Measurements from ENCODE around the gene CRHR2.
"Not testable (repeated sequence)": the region's sequence is repeated elsewhere in the genome, so short reads cannot be mapped to it uniquely, and the experiment has no call there.

CRHR2 gene

DNA sequence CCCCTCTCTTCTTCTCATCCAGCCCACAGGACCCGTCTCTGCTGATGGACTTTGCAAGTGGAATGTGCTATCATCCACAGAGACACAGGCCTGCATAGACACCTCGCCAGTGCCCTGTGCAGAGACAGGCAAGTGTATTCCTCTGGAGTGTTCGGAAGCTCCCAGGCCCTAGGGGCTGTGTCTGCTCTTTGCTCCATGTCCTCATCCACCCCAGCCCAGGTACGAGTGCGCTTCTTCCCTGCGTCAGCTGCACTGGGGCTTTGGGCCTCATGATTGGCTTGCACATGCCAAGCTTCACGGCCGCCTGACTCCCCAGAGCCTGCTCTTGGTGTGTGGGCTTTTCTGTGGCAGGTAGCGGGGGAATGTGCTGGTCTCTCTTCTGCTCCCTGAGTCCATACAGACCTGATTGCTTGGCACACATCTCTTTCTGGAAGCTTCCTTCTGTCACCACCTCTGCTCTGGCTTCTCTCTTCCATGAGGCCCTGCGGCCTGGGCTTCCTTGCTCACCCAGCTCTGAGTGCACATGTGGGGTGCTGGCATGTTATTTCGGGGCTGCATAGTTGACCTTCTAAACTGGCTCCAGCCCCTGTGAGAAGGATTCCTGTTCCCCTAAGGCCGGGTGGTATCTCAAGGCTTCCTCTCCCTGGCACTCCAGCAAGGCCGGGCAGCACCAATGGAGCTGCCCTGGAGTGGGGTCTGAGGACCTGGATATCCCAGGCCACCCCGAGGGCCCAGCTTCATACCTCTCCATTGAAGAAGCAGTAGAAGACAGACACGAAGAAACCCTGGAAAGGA is 27.8 kb downstream of the CRHR2 start:
- no peak for TF ChIP-seq JUND (IDR thresholded peaks at IDR 0.05; ENCODE audit: low read depth)
- in situ Hi-C loops (cut with HindIII; ENCODE audit: low pct_unique_long_range_greater_than_20kb, low sequenced_read_pairs), result no loop called here

DNA sequence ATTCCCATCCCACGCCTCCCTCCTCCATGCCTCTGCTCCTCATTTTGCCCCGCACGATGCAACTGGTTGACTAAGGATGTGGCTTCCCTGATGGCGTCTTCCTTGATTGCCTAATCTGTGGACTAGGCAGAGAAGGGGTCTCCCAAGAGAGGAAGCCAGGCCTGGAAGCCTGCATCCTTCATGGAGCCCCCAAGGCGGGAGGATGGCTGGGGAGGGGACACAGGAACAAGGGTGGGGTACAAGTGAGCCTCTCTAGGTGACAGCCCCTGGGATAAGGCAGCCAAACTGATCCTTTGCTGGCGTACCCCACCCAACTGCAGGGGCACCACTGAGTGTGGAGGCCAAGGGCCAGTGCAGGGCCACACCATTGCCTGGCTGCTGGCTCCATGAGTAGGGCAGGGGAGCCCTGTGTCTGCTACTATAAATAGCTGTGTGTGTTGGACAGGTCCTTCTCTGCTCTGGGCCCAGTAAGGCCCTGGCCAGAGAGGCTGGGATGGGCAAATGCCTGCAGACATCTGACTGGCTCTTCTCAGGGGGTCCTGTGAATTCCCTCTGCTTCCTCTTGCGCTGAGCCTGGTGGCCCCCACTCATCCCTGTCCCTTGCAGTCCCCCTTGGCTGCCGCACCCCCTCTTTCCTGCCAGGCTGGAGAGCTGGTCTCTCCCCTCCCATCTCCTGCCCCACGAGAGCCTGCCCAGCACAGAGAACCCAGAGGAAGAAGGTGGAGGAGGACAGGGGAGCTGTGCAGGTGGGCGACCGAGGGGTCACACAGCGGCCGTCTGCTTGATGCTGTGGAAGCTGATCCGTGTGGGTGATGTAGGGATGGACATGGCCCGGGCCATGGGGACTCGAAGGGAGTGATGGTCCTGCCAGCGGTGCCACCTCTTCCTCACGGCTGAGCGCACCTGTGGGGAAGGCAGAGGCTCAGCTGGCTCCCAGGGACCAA is 29.3 kb downstream of the CRHR2 start:
- DNase-seq (ENCODE audit: low read depth in 1 of 2, low spot score in 1 of 2), result no peak
- TF ChIP-seq JUND (IDR thresholded peaks at IDR 0.05; ENCODE audit: low read depth), result no peak
- in situ Hi-C loops (cut with HindIII; ENCODE audit: low pct_unique_long_range_greater_than_20kb, low sequenced_read_pairs), result no loop called here

More for the DNA sequence above, 27.8 kb downstream of the CRHR2 start:
- DNase-seq (ENCODE audit: low read depth in 1 of 2, low spot score in 1 of 2), result no peak

DNA sequence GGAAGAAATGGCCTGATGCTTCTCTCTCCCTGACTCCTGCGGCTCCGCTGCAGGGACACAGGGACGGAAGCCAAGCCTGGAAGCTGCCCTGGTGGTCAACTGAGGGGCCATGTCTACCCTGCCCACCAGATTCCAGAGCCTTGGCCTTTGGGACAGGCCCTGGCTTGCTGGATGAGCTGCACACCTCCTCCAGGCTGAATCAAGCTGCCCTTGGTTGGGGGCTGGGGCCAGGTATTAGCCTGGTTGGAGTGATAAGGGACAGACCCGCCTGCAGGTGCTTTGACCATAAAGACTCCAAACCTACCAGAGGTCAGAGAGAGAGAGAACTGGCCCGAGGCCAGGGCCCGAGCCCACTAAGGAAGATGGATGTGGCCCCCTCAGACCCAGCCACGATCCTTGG is 30.1 kb downstream of the CRHR2 start:
- in situ Hi-C loops (cut with HindIII; ENCODE audit: low pct_unique_long_range_greater_than_20kb, low sequenced_read_pairs), result no loop called here
- DNase-seq (ENCODE audit: low read depth in 1 of 2, low spot score in 1 of 2), result no peak
- TF ChIP-seq JUND (IDR thresholded peaks at IDR 0.05; ENCODE audit: low read depth), result no peak

DNA sequence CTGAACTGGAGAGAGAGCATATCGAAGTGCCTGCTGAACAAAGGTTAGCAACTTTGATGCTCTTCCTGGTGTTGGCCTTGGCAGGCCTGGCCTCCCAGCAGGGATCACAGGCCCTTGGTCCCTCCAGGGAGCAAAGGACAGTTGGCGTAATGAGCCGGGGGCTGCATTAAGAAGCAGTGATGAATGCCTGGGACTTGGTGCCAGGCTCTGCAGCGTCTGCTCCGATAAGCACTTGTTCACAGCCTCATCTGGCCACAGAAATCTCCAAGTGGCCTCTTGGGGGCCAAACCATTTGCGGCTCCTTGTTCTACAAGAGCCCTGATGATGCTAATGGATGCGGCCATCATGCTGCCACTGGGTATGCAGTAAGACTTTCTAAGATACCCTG is 31.8 kb downstream of the CRHR2 start:
- TF ChIP-seq JUND (IDR thresholded peaks at IDR 0.05; ENCODE audit: low read depth), result no peak
- DNase-seq (ENCODE audit: low read depth in 1 of 2, low spot score in 1 of 2), result no peak
- in situ Hi-C loops (cut with HindIII; ENCODE audit: low pct_unique_long_range_greater_than_20kb, low sequenced_read_pairs), result no loop called here

DNA sequence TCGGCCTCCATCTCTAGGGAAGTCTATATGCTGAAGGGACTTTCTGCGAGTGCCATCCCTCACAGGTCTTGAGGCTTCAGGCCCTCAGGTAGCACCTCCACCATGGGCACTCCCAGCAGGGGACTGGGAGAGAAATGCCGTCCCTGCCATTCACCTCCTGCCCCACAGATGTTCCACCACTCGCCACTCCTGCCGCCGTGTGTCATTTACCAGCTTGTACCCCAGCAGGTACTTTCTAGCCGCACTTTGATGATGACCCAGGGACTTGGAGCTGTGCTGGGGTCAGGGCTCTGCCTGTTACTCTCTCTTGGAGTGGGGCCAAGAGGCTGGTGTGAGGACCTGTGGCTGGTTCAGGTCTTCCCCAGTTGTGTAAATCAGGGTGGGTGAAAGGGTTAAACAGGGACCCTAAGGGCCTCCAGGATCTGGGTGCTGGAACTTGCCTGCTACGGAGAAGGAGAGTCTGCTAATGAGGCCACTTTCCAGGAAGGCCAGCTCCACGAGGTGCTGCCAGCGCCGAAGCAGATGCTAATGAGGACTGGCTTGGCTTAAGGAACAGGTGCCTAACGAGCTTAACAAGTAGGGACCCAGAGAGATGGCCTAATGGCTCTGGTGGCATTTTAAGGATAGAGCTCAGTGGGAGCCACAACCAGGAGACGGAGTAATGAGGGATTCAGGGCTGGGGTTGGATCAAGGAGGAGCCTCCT is 32.4 kb downstream of the CRHR2 start:
- no peak for TF ChIP-seq JUND (IDR thresholded peaks at IDR 0.05; ENCODE audit: low read depth)
- no peak for DNase-seq (ENCODE audit: low read depth in 1 of 2, low spot score in 1 of 2)
- in situ Hi-C loops (cut with HindIII; ENCODE audit: low pct_unique_long_range_greater_than_20kb, low sequenced_read_pairs), result no loop called here

DNA sequence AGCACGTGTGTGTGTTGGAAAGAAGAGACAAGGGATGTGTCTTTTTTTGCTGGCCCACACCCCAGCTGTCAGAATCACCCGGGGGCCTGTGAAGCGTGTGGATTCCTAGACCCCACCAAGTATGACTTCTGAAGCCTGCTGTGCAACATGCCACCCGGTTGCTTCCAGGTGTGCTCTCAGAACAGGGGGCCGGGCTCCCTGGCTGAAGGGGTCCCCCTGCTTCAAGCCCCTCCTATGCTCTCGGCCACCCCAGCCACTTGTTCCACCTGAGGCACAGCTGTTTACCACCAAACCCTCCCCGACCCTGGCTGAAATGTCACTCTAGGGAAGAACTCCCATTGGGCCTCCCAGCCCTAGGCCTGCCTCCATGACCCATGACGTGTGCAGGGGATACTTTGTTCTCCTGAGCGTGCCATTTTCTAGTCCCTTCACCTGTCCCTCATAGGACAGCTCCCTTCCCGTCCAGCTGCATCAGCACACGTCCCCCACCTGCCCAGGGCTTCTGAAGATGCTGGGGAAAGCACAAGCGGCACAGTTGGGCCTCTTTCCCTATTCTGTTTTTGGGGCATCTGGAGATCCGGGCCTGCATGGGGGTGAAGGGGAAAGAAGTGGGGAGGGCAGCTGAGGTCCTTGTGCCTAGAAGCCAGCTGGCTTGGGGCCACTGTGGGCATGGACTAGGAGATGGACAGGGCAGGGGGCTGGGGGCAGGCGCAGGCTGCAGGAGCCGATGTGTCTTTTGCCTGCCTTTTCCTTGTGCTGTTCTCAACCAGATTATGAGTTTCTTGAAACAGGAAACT is 33.3 kb downstream of the CRHR2 start:
- no peak for DNase-seq (ENCODE audit: low read depth in 1 of 2, low spot score in 1 of 2)
- in situ Hi-C loops (cut with HindIII; ENCODE audit: low pct_unique_long_range_greater_than_20kb, low sequenced_read_pairs), result no loop called here
- no peak for TF ChIP-seq JUND (IDR thresholded peaks at IDR 0.05; ENCODE audit: low read depth)

DNA sequence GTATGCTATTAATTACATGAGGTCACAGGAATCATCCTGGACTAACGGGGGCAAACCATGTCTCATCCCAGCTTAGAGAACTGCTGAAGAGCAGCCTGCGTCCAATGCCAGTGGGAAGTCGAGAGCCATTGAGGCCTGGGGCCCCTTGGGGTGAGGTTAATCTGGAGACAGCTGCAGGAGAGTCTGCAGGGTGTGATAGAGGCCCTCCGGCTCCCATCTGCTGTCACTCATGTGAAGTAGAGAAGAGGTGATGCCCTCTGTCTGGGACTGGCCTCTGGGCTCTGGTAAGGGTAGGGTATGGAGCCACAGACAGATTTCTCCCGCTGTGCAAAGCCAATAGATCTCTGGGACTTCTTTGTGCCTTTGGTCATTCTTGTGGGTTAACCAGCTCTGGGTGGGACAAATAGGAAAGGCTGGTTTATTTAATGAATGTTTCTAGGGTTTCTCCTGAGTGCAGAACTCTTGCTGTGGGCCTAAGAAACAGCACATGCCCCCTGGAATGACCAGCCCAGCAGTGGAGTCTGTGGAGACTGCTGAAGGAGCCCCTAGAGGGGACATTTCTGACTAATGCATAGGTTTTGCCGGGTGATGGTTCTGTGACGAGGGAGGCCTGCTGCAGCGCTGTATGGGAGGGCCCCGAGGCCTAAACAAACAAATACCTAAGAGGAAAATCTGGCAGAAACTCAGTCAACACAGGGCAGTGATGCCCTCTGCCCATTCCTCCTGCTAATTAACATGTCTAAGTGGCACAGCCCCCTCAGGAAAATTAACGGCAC is 34.5 kb downstream of the CRHR2 start:
- DNase-seq (ENCODE audit: low read depth in 1 of 2, low spot score in 1 of 2), result peak; percentile 35 to 41
- in situ Hi-C loops (cut with HindIII; ENCODE audit: low pct_unique_long_range_greater_than_20kb, low sequenced_read_pairs), result no loop called here

DNA sequence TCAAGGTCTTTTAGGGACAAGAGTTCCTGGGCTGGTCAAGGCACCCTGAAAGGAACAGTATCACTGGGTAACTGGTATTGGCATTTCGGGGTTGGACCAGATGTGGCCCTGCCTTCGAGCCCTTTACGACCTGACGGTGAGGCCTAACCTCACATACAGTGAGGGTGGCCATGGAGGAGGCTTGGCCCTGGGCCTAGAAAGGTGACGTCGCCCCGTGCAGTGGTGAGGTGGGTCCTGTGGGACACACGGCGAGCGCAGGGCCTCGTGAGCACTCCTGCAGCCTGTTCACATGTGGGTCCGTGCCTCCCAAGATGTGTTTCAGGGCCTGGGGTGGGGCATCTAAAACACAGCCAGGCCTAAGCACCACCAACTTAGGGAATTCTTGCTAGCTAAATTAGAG is 36.1 kb downstream of the CRHR2 start:
- in situ Hi-C loops (cut with HindIII; ENCODE audit: low pct_unique_long_range_greater_than_20kb, low sequenced_read_pairs), result no loop called here
- no peak for DNase-seq (ENCODE audit: low read depth in 1 of 2, low spot score in 1 of 2)
- TF ChIP-seq JUND (IDR thresholded peaks at IDR 0.05; ENCODE audit: low read depth), result no peak

More for the DNA sequence above, 34.5 kb downstream of the CRHR2 start:
- no peak for TF ChIP-seq JUND (IDR thresholded peaks at IDR 0.05; ENCODE audit: low read depth)

DNA sequence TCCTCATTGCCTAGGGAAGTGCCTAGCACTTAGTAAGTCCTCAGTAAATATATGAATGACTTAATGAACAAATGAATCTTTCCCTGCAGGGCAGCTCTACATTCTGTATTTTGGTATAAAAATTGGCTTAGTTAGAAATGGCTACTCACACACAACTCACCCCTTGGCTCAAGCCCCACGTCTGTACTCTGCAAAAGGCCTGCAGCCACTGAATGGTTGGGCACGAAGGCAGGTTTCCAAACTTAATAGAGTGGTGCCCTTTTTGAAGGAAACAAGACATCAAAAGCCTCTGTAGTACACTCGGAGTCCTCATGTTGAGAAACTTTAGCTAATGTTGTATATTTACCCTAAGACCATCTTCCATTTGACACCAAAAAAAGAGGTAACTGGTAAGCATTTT is 36.6 kb downstream of the CRHR2 start:
- no peak for DNase-seq (ENCODE audit: low read depth in 1 of 2, low spot score in 1 of 2)
- in situ Hi-C loops (cut with HindIII; ENCODE audit: low pct_unique_long_range_greater_than_20kb, low sequenced_read_pairs), result no loop called here
- TF ChIP-seq JUND (IDR thresholded peaks at IDR 0.05; ENCODE audit: low read depth), result no peak

DNA sequence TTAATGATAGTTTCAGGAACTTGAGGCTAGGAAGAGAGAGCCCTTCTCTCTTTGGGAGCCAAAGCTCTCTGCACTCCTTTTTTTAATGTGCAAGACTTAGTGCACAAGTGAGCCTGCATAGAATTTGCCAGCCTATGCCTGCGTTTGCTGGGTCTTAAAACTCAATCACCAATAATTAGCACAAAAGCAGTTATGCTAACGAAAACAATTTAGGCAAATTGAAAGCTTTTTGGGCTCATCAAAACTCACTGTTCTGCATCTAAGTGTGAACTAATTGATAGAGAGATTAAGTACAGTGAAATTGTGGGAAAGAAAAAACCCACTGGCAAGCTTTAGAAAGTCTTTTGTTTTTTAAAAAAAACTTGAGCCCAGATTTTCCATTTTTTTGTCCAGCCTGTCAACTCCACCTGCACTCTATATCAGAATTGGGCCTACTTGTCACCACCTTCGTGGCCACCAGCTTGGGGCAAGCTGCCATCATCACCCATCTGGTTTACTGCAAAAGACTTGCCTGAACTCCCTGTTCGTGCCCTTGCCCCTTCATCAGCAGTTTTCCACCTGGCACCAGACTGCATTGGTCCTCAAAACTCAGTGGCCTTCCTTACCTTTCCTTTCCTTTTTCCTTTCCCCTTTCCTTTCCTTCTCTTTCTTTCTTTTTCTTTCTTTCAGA is 37.8 kb downstream of the CRHR2 start:
- no peak for DNase-seq (ENCODE audit: low read depth in 1 of 2, low spot score in 1 of 2)
- in situ Hi-C loops (cut with HindIII; ENCODE audit: low pct_unique_long_range_greater_than_20kb, low sequenced_read_pairs), result no loop called here
- TF ChIP-seq JUND (IDR thresholded peaks at IDR 0.05; ENCODE audit: low read depth), result no peak

DNA sequence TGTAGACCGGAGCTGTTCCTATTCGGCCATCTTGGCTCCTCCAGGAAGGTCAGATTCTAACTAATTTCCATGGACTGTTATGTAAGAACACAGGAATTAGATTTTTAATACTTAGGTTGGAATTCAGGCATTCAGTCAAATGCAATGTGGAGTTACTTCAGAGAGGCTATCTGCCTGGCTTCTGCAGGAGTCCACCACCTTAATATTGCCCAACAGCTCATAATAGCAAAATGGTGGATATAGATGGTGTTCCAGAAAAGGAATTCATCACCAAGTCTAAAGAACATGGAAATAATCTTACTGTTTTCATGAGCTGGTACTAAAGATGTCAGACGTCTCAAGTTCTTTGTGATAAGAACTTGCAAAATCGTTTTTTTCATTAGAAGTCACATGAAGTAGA is 39.5 kb downstream of the CRHR2 start:
- no peak for TF ChIP-seq JUND (IDR thresholded peaks at IDR 0.05; ENCODE audit: low read depth)
- DNase-seq (ENCODE audit: low read depth in 1 of 2, low spot score in 1 of 2), result no peak
- in situ Hi-C loops (cut with HindIII; ENCODE audit: low pct_unique_long_range_greater_than_20kb, low sequenced_read_pairs), result no loop called here

DNA sequence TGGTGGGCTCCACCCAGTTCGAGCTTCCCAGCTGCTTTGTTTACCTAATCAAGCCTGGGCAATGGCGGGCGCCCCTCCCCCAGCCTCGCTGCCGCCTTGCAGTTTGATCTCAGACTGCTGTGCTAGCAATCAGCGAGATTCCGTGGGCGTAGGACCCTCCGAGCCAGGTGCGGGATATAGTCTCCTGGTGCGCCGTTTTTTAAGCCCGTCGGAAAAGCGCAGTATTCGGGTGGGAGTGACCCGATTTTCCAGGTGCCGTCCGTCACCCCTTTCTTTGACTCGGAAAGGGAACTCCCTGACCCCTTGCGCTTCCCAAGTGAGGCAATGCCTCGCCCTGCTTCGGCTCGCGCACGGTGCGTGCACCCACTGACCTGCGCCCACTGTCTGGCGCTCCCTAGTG is 39.9 kb downstream of the CRHR2 start:
- in situ Hi-C loops (cut with HindIII; ENCODE audit: low pct_unique_long_range_greater_than_20kb, low sequenced_read_pairs); DNase-seq (ENCODE audit: low read depth in 1 of 2, low spot score in 1 of 2): not testable (repeated sequence)

All from T47D (cell line).